Neural progenitor cell (in vitro differentiated cells): Measurements from ENCODE around the gene PIGP.

ENCODE experiments used
- CTCF ChIP-seq: fragments of 200-600 bp; sonication (generic); IDR thresholded peaks from 2 replicates; pipeline ENCODE4 v1.5.1; 2017; ENCODE audit warnings: antibody characterized with exemption, mild to moderate bottlenecking
- EZH2 ChIP-seq: fragments of 200-600 bp; sonication (generic); IDR thresholded peaks from 2 replicates; pipeline ENCODE4 v1.6.1; 2017; ENCODE audit warnings: antibody characterized with exemption, mild to moderate bottlenecking, moderate library complexity
- EZH2phosphoT487 ChIP-seq: fragments of 200-600 bp; sonication (generic); IDR thresholded peaks from 2 replicates; pipeline ENCODE4 v1.6.1; 2017; ENCODE audit warnings: antibody characterized with exemption

DNA sequence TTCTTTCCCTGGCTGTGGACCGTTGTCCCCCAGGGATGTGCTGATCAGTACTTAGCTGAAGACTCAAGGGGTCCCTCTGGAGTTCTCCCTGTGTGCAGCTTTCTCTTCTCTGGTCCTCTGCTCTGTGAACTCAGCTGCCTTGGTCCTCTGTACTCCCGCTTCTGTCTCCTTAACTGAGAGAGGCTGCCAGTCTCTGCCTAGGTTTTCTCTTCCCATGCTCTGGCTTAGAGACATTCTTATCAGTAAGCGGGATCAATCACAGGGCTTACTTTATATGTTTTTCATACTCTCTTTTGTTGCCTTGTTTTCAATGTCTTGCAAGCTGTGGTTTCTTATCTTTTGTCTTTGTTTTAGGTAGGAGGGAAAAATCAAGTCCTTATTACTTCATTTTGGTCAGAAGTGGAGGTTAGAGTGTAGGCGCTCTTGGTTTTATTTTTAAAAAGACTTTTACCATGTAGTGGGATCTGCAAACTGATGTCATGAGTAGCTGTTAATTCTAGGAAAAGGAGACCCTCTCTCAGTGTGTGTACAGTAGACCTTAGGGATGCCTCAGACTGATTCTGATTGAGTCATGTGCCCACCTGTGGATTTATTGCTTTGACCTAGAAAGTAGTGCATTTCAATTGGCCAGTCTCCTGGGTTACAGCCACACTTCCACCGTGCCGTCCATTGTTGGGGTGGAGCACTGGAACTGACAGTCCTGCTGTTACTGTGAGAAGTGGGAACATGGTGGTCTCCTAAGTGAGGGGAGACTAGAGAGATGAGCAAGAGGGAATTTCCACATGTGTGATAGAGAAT lies 46.7 kb upstream of the PIGP start:
- TF ChIP-seq CTCF (peak; percentile 44), EZH2 (no peak), EZH2phosphoT487 (no peak)
